ENCODE measurements around the gene RAB11FIP4. TPM values are rescaled to one million over a fixed set of nuclear protein-coding genes. Genes with fewer than 3 reads are reported as not detected.

Gene RAB11FIP4
- total and polyA plus RNA-seq, 10 of the 15 experiments (the other 5 are each of a cell fraction or from before 2014, with no cell fraction given): 1.4 to 27.0 (median 17.6) TPM

DNA sequence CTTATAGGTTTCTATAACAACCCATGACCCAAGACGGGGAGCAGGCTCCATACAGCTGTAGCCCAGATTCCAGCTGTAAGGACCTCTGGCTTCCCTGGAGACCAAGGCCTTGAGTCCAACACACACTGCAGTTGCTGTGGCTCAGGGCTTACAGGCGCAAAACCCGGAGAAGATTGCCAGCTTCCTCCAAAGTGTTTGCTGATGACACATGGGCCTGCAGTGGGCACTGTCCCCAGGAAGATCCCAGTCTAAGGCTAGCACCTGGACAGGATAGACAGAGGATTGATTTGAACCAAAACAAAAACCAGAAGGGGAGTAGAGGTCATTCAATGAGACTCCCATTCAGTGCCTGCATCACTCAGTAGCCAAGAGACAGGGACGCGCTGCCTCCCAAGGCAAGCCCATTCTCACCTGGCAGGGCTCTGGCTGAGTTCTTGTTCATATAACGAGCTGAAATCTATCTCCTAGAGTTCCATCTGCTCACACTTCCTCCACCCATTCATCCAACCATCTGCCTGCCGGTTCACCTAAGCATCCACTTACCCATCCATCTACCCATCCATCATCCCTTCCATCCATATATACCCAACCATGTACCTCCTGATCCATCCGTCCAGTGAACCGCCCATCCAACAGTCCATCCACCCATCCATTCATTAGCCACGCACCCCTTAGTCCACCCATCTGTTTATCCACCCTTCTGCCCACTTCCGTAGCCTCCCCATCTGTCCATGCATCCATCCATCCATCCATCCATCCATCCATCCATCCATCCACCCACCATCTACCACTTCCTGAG, 10.2 kb downstream of the RAB11FIP4 start:
- Histone ChIP-seq H4K20me1 (ENCODE audit: control insufficient read depth, insufficient read depth) (no peaks in the 10 kb centered on the region), H3K36me3 (ENCODE audit: control insufficient read depth in 2 of 2, insufficient read depth in 2 of 2, low read length in 1 of 2) (no peaks in the 10 kb centered on the region), H3K9ac (ENCODE audit: control insufficient read depth, insufficient read depth, low read length) (no peak overlapping the region), H3K4me2 (ENCODE audit: control insufficient read depth, insufficient read depth) (no peak overlapping the region), H3K27me3 (replicated peaks in 1 of 2; ENCODE audit: control insufficient read depth in 2 of 2, insufficient read depth in 2 of 2, low read length in 1 of 2) (no peaks in the 10 kb centered on the region; a peak in 1 of 4 replicates), H3K4me1 (ENCODE audit: control insufficient read depth, insufficient read depth, low read length) (no peaks in the 10 kb centered on the region), H3K9me3 (replicated peaks; ENCODE audit: control insufficient read depth, insufficient read depth, low read length) (no peaks in the 10 kb centered on the region), H3K4me3 (no peak overlapping the region), H3K27ac (ENCODE audit: control insufficient read depth, insufficient read depth) (no peak overlapping the region), H2AFZ (ENCODE audit: control insufficient read depth, low read depth, low read length) (no peak overlapping the region; the same call in 1 of the 2 replicates), H3K79me2 (ENCODE audit: control insufficient read depth, insufficient read depth, low read length) (no peaks in the 10 kb centered on the region)
- WGBS (ENCODE audit: insufficient coverage, insufficient replicate concordance, low lambda C conversion rate, missing lambda C conversion rate): 61% methylated on average over 11 of the region's 11 CpGs
- FAIRE-seq: no peak
- RAD21 ChIA-PET (ENCODE audit: unreplicated experiment): no interaction called here
- in situ Hi-C loops (cut with MboI): no loop called here
- intact Hi-C loops (cut with micrococcal nuclease; ENCODE audit: unreplicated experiment): no loop called here
- no TSS peak for BruUV-seq (replicated peaks)
- no peak for DNase-seq (ENCODE audit: low read depth, low spot score)
- POLR2A ChIA-PET: no interaction called here
- SMC1A ChIA-PET (ENCODE audit: uncharacterized antibody, unreplicated experiment): no interaction called here
- CTCF ChIA-PET: no interaction called here
- no peak for ATAC-seq
- TF ChIP-seq POU2F2 (IDR thresholded peaks at IDR 0.05; ENCODE audit: borderline replicate concordance, low read depth, low read length): no peak
- TF ChIP-seq, protein P1, sequence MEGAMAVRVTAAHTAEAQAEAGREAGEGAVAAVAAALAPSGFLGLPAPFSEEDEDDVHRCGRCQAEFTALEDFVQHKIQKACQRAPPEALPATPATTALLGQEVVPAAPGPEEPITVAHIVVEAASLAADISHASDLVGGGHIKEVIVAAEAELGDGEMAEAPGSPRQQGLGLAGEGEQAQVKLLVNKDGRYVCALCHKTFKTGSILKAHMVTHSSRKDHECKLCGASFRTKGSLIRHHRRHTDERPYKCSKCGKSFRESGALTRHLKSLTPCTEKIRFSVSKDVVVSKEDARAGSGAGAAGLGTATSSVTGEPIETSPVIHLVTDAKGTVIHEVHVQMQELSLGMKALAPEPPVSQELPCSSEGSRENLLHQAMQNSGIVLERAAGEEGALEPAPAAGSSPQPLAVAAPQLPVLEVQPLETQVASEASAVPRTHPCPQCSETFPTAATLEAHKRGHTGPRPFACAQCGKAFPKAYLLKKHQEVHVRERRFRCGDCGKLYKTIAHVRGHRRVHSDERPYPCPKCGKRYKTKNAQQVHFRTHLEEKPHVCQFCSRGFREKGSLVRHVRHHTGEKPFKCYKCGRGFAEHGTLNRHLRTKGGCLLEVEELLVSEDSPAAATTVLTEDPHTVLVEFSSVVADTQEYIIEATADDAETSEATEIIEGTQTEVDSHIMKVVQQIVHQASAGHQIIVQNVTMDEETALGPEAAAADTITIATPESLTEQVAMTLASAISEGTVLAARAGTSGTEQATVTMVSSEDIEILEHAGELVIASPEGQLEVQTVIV (IDR thresholded peaks at IDR 0.05; ENCODE audit: borderline replicate concordance, partially characterized antibody): no peak
- no peak for TF ChIP-seq ZNF207 (IDR thresholded peaks at IDR 0.05; ENCODE audit: borderline replicate concordance)
- no peak for TF ChIP-seq RB1 (IDR thresholded peaks at IDR 0.05; ENCODE audit: borderline replicate concordance)
- no peak for TF ChIP-seq RAD51 (IDR thresholded peaks at IDR 0.05)
- TF ChIP-seq RBBP5 (conservative IDR thresholded peaks at IDR 0.05): no peak
- no peak for TF ChIP-seq IKZF2 (IDR thresholded peaks at IDR 0.05)
- TF ChIP-seq, protein P2, sequence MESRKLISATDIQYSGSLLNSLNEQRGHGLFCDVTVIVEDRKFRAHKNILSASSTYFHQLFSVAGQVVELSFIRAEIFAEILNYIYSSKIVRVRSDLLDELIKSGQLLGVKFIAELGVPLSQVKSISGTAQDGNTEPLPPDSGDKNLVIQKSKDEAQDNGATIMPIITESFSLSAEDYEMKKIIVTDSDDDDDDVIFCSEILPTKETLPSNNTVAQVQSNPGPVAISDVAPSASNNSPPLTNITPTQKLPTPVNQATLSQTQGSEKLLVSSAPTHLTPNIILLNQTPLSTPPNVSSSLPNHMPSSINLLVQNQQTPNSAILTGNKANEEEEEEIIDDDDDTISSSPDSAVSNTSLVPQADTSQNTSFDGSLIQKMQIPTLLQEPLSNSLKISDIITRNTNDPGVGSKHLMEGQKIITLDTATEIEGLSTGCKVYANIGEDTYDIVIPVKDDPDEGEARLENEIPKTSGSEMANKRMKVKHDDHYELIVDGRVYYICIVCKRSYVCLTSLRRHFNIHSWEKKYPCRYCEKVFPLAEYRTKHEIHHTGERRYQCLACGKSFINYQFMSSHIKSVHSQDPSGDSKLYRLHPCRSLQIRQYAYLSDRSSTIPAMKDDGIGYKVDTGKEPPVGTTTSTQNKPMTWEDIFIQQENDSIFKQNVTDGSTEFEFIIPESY (IDR thresholded peaks at IDR 0.05): no peak
- no peak for TF ChIP-seq YBX1 (IDR thresholded peaks at IDR 0.05)
- TF ChIP-seq, protein P3, sequence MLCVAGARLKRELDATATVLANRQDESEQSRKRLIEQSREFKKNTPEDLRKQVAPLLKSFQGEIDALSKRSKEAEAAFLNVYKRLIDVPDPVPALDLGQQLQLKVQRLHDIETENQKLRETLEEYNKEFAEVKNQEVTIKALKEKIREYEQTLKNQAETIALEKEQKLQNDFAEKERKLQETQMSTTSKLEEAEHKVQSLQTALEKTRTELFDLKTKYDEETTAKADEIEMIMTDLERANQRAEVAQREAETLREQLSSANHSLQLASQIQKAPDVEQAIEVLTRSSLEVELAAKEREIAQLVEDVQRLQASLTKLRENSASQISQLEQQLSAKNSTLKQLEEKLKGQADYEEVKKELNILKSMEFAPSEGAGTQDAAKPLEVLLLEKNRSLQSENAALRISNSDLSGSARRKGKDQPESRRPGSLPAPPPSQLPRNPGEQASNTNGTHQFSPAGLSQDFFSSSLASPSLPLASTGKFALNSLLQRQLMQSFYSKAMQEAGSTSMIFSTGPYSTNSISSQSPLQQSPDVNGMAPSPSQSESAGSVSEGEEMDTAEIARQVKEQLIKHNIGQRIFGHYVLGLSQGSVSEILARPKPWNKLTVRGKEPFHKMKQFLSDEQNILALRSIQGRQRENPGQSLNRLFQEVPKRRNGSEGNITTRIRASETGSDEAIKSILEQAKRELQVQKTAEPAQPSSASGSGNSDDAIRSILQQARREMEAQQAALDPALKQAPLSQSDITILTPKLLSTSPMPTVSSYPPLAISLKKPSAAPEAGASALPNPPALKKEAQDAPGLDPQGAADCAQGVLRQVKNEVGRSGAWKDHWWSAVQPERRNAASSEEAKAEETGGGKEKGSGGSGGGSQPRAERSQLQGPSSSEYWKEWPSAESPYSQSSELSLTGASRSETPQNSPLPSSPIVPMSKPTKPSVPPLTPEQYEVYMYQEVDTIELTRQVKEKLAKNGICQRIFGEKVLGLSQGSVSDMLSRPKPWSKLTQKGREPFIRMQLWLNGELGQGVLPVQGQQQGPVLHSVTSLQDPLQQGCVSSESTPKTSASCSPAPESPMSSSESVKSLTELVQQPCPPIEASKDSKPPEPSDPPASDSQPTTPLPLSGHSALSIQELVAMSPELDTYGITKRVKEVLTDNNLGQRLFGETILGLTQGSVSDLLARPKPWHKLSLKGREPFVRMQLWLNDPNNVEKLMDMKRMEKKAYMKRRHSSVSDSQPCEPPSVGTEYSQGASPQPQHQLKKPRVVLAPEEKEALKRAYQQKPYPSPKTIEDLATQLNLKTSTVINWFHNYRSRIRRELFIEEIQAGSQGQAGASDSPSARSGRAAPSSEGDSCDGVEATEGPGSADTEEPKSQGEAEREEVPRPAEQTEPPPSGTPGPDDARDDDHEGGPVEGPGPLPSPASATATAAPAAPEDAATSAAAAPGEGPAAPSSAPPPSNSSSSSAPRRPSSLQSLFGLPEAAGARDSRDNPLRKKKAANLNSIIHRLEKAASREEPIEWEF (IDR thresholded peaks at IDR 0.05; ENCODE audit: insufficient replicate concordance, low read depth, low read length): no peak
- TF ChIP-seq, protein P4, sequence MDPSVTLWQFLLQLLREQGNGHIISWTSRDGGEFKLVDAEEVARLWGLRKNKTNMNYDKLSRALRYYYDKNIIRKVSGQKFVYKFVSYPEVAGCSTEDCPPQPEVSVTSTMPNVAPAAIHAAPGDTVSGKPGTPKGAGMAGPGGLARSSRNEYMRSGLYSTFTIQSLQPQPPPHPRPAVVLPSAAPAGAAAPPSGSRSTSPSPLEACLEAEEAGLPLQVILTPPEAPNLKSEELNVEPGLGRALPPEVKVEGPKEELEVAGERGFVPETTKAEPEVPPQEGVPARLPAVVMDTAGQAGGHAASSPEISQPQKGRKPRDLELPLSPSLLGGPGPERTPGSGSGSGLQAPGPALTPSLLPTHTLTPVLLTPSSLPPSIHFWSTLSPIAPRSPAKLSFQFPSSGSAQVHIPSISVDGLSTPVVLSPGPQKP (IDR thresholded peaks at IDR 0.05; ENCODE audit: low read depth, low read length): no peak
- TF ChIP-seq NFXL1 (IDR thresholded peaks at IDR 0.05; ENCODE audit: borderline replicate concordance): no peak
- TF ChIP-seq ZNF274 (IDR thresholded peaks at IDR 0.05; ENCODE audit: insufficient read depth, insufficient read length): no peak
- TF ChIP-seq YY1 (IDR thresholded peaks at IDR 0.05; ENCODE audit: low read depth, low read length): no peak
